Astrocyte (in vitro differentiated cells and primary cell): ENCODE results near the gene SORBS2. TPM values are rescaled to one million over a fixed set of nuclear protein-coding genes. Genes with fewer than 3 reads are reported as not detected.
"Not testable (repeated sequence)": the region's sequence is repeated elsewhere in the genome, so short reads cannot be mapped to it uniquely, and the experiment has no call there.

Source experiments
- DNase-seq: peaks from one replicate; pipeline ENCODE4 v3.0.0-alpha.2; 2010; ENCODE audit warnings: low read depth
- FAIRE-seq: peaks from 2 replicates; lab custom pipeline; 2011; peaks lifted over from hg19 to GRCh38; lab: Jason Lieb, UNC
- H2AFZ ChIP-seq: 2 replicates; pipeline ENCODE4 v1.6.0; 2012; ENCODE audit warnings: low read depth, low read length, inconsistent platforms
- H3K27ac ChIP-seq: 2 replicates; pipeline ENCODE4 v1.5.1; 2011; ENCODE audit warnings: low read depth, low read length, inconsistent platforms
- H3K27me3 ChIP-seq: 2 replicates; pipeline ENCODE4 v1.6.0; 2011; ENCODE audit warnings: low read length, inconsistent platforms; ENCODE audit not compliant: insufficient read depth
- H3K36me3 ChIP-seq: 2 replicates; pipeline ENCODE4 v1.5.1; 2011; ENCODE audit warnings: low read length, inconsistent platforms; ENCODE audit not compliant: insufficient read depth
- H3K4me1 ChIP-seq: 2 replicates; pipeline ENCODE4 v1.5.1; 2011; ENCODE audit warnings: low read length, inconsistent platforms; ENCODE audit not compliant: insufficient read depth
- H3K4me2 ChIP-seq: 2 replicates; pipeline ENCODE4 v1.6.0; 2012; ENCODE audit warnings: low read length, inconsistent platforms
- H3K4me3 ChIP-seq: 2 replicates; pipeline ENCODE4 v1.5.1; 2011; ENCODE audit warnings: low read depth, mild to moderate bottlenecking, low read length, inconsistent platforms; ENCODE audit not compliant: insufficient read depth
- H3K79me2 ChIP-seq: 2 replicates; pipeline ENCODE4 v1.6.0; 2012; ENCODE audit warnings: mild to moderate bottlenecking, low read length, inconsistent platforms; ENCODE audit not compliant: insufficient read depth
- H3K9ac ChIP-seq: 2 replicates; pipeline ENCODE4 v1.6.0; 2012; ENCODE audit warnings: mild to moderate bottlenecking, low read length, inconsistent platforms
- H3K9me3 ChIP-seq: 2 replicates; pipeline ENCODE4 v1.5.1; 2012; ENCODE audit warnings: low read depth, mild to moderate bottlenecking, low read length, inconsistent platforms; ENCODE audit not compliant: insufficient read depth
- H4K20me1 ChIP-seq: 2 replicates; pipeline ENCODE4 v1.6.0; 2012; ENCODE audit warnings: low read length, inconsistent platforms; ENCODE audit not compliant: insufficient read depth
- H3K27ac Mint-ChIP-seq: one replicate; pipeline ENCODE4 v1.8.0; 2021; ENCODE audit warnings: mild to moderate bottlenecking, mixed read lengths; ENCODE audit not compliant: unreplicated experiment
- H3K27me3 Mint-ChIP-seq: one replicate; pipeline ENCODE4 v1.8.0; 2021; ENCODE audit warnings: low read depth, mixed read lengths; ENCODE audit not compliant: unreplicated experiment
- H3K36me3 Mint-ChIP-seq: one replicate; pipeline ENCODE4 v1.8.0; 2021; ENCODE audit warnings: low read depth, mixed read lengths; ENCODE audit not compliant: unreplicated experiment
- H3K4me1 Mint-ChIP-seq: one replicate; pipeline ENCODE4 v1.8.0; 2021; ENCODE audit warnings: low read depth, mixed read lengths; ENCODE audit not compliant: unreplicated experiment
- H3K4me3 Mint-ChIP-seq: one replicate; pipeline ENCODE4 v1.8.0; 2021; ENCODE audit warnings: mild to moderate bottlenecking, moderate library complexity, mixed read lengths; ENCODE audit not compliant: unreplicated experiment
- H3K9me3 Mint-ChIP-seq: one replicate; pipeline ENCODE4 v1.8.0; 2021; ENCODE audit warnings: mild to moderate bottlenecking, mixed read lengths; ENCODE audit not compliant: unreplicated experiment
- EZH2 ChIP-seq: IDR thresholded peaks from 2 replicates; pipeline ENCODE4 v1.6.1; 2012; ENCODE audit warnings: mild to moderate bottlenecking, low read length, inconsistent platforms; ENCODE audit not compliant: insufficient read depth
- total RNA-seq: library from RNA; stranded (reverse); gene quantifications from 2 replicates; pipeline ENCODE4 v1.2.1, GENCODE V29; 2021
- TF ChIP-seq, protein P1 (sequence below): IDR thresholded peaks from 2 replicates; pipeline ENCODE4 v1.5.1; 2011; ENCODE audit warnings: low read depth, mild to moderate bottlenecking, inconsistent platforms, low read length, moderate library complexity; ENCODE audit not compliant: insufficient read depth

Gene SORBS2
- total RNA-seq, 1 donor from 2014 or later: 97.4 TPM

DNA sequence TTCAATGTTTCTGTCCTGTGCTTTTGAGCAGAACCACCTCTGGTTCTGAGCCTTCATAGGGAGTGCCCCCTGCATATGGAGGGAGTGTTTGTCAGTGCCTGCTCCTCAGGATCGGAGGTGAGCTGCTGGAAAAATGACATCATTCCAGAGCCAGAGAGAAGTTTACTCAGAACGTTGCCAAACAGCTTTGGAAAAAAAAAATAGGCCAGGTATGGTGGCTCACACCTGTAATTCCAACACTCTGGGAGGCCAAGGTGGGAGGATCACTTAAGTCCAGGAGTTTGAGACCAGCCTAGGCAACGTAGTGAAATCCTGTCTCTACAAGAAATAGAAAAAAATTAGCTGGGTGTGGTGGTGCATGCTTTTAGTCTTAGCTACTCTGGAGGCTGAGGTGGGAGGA lies 249.5 kb downstream of the SORBS2 start:
- Histone ChIP-seq H2AFZ (no peak overlapping the region), H3K4me2 (no peak overlapping the region), H3K4me3 (no peak overlapping the region), H3K36me3 (no peaks in the 10 kb centered on the region), H4K20me1 (no peaks in the 10 kb centered on the region), H3K27ac (no peak overlapping the region), H3K9ac (no peak overlapping the region), H3K9me3 (no peaks in the 10 kb centered on the region), H3K79me2 (no peaks in the 10 kb centered on the region), H3K4me1 (peaks cover 20% of the 10 kb centered on the region), H3K27me3 (no peaks in the 10 kb centered on the region)
- FAIRE-seq: no peak
- H3K4me3 Mint-ChIP-seq: no peak overlapping the region
- H3K27ac Mint-ChIP-seq: no peak overlapping the region
- peaks cover 37% of the 10 kb centered on the region for H3K4me1 Mint-ChIP-seq
- DNase-seq: no peak
- H3K9me3 Mint-ChIP-seq: peaks cover 15% of the 10 kb centered on the region
- TF ChIP-seq, protein P1, sequence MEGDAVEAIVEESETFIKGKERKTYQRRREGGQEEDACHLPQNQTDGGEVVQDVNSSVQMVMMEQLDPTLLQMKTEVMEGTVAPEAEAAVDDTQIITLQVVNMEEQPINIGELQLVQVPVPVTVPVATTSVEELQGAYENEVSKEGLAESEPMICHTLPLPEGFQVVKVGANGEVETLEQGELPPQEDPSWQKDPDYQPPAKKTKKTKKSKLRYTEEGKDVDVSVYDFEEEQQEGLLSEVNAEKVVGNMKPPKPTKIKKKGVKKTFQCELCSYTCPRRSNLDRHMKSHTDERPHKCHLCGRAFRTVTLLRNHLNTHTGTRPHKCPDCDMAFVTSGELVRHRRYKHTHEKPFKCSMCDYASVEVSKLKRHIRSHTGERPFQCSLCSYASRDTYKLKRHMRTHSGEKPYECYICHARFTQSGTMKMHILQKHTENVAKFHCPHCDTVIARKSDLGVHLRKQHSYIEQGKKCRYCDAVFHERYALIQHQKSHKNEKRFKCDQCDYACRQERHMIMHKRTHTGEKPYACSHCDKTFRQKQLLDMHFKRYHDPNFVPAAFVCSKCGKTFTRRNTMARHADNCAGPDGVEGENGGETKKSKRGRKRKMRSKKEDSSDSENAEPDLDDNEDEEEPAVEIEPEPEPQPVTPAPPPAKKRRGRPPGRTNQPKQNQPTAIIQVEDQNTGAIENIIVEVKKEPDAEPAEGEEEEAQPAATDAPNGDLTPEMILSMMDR: no peak
- no peak for TF ChIP-seq EZH2
- H3K36me3 Mint-ChIP-seq: peaks cover 2% of the 10 kb centered on the region
- H3K27me3 Mint-ChIP-seq: no peaks in the 10 kb centered on the region

DNA sequence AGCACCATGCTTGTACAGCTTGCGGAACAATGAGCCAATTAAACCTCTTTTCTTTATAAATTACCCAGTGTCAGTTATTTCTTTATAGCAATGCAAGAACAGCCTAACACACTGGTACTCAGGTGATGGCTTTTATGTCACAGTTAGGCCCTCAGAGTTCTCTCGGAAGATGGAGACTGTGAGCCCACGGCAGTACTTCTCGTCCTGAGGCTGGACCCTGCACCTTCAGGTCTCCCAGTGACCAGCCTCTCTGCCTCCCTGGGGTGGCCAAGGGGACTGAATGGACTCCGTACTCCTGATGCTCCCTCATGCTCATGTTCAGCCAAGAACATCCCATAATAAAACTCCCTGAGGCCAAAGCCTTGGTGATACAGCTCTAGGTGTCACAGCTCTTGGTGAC lies 251.7 kb downstream of the SORBS2 start:
- Histone ChIP-seq H3K9me3 (no peaks in the 10 kb centered on the region), H3K4me1 (peaks cover 12% of the 10 kb centered on the region), H2AFZ (peak overlapping the region; percentile 76), H3K27me3 (no peaks in the 10 kb centered on the region), H3K9ac (peak overlapping the region; percentile 49), H3K79me2 (no peaks in the 10 kb centered on the region), H3K36me3 (no peaks in the 10 kb centered on the region), H3K4me3 (no peak overlapping the region), H3K4me2 (peak overlapping the region; percentile 61), H4K20me1 (no peaks in the 10 kb centered on the region), H3K27ac (peak overlapping the region; percentile 74)
- no peaks in the 10 kb centered on the region for H3K27me3 Mint-ChIP-seq
- H3K4me1 Mint-ChIP-seq: peaks cover 19% of the 10 kb centered on the region
- no peak for FAIRE-seq
- no peak for TF ChIP-seq EZH2
- TF ChIP-seq, protein P1: no peak
- H3K9me3 Mint-ChIP-seq: peaks cover 19% of the 10 kb centered on the region
- H3K4me3 Mint-ChIP-seq: no peak overlapping the region
- no peak for DNase-seq
- peaks cover 2% of the 10 kb centered on the region for H3K36me3 Mint-ChIP-seq
- H3K27ac Mint-ChIP-seq: peak overlapping the region; percentile 99

DNA sequence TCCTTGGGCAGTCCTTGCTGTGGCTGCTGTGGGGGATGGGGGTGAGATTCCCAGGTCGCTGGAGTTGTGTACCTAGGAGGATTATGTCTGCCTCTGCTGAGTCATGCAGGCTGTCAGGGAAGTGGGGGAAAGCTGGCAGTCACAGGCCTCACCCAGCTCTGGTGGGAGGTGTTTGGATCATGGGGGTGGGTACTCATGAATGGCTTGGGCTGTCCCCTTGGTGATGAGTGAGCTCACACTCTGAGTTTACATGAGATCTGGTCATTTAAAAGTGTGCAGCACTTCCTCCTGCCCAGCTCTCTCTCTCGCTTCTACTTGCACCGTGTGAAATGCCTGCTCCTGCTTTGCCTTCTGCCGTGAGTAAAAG lies 252.1 kb downstream of the SORBS2 start:
- TF ChIP-seq, protein P1: no peak
- TF ChIP-seq EZH2: no peak
- peak; percentile 81 for DNase-seq
- Mint-ChIP-seq H3K4me3 (no peak overlapping the region), H3K4me1 (peaks cover 19% of the 10 kb centered on the region), H3K36me3 (peaks cover 2% of the 10 kb centered on the region), H3K27ac (peak overlapping the region; percentile 99), H3K27me3 (no peaks in the 10 kb centered on the region), H3K9me3 (peaks cover 16% of the 10 kb centered on the region)
- no peaks in the 10 kb centered on the region for H4K20me1 ChIP-seq
- peak overlapping the region; percentile 61 for H3K4me2 ChIP-seq
- H3K36me3 ChIP-seq: no peaks in the 10 kb centered on the region
- peak overlapping the region; percentile 74 for H3K27ac ChIP-seq
- no peak overlapping the region for H3K4me3 ChIP-seq
- FAIRE-seq: no peak
- H3K27me3 ChIP-seq: no peaks in the 10 kb centered on the region
- peaks cover 12% of the 10 kb centered on the region for H3K4me1 ChIP-seq
- H3K9me3 ChIP-seq: no peaks in the 10 kb centered on the region
- H2AFZ ChIP-seq: peak overlapping the region; percentile 76
- peak overlapping the region; percentile 49 for H3K9ac ChIP-seq
- H3K79me2 ChIP-seq: no peaks in the 10 kb centered on the region

DNA sequence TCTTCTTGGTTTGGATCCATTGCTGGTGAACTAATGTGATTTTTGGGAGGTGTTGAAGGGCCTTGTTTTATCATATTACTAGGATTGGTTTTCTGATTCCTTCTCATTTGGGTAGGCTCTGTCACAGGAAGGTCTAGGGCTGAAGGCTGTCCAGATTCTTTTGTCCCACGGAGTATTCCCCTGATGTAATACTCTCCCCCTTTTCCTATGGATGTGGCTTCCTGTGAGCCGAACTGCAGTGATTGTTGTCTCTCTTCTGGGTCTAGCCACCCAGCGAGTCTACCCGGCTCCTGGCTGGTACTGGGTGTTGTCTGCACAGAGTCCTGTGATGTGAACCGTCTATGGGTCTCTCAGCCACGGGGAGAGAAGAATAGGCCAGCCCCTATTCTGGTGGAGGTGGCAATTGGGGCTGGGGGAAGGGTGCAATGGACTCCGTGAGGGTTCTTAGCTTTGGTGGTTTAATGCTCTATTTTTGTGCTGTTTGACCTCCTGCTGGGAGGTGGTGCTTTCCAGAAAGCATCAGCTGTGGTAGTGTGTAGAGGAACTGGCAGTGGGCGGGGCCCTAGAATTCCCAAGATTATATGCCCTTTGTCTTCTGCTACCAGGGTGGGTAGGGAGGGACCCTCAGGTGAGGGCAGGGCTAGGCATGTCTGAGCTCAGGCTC lies 252.6 kb downstream of the SORBS2 start:
- peaks cover 12% of the 10 kb centered on the region for H3K4me1 ChIP-seq
- not testable (repeated sequence) for H3K36me3 ChIP-seq, H3K4me3 ChIP-seq, H3K36me3 Mint-ChIP-seq, H4K20me1 ChIP-seq, H3K27me3 Mint-ChIP-seq, H3K79me2 ChIP-seq, H3K27me3 ChIP-seq, FAIRE-seq, DNase-seq, H3K9me3 ChIP-seq
- Mint-ChIP-seq H3K4me1 (peaks cover 19% of the 10 kb centered on the region), H3K27ac (peak overlapping the region; percentile 99), H3K9me3 (peaks cover 15% of the 10 kb centered on the region), H3K4me3 (peak overlapping the region; percentile 28)
- H2AFZ ChIP-seq: peak overlapping the region; percentile 76
- H3K27ac ChIP-seq: peak overlapping the region; percentile 74
- H3K9ac ChIP-seq: peak overlapping the region; percentile 49
- H3K4me2 ChIP-seq: peak overlapping the region; percentile 61
